H1 (cell line): ENCODE measurements around the gene FGFBP2. TPM values are rescaled to one million over a fixed set of nuclear protein-coding genes. Genes with fewer than 3 reads are reported as not detected.

Experiments
- CTCF ChIA-PET: fragments of 300-600 bp; sonication (Branson Sonifier 250); formaldehyde crosslinking; loops from one replicate; lab custom pipeline; 2021; ENCODE audit not compliant: partially characterized antibody; lab: Charles Lee
- POLR2A ChIA-PET: fragments of 300-600 bp; sonication (Branson Sonifier 250); formaldehyde crosslinking; loops from one replicate; lab custom pipeline; 2021; ENCODE audit warnings: inconsistent platforms; ENCODE audit not compliant: partially characterized antibody; lab: Charles Lee
- DNase-seq, 2 experiments: peaks; one replicate each; pipeline versions ENCODE4 v3.0.0 to v3.0.0-alpha.2; 2010 to 2022; ENCODE audit warnings: low spot score in 2 of 2, low read depth in 1 of 2, mixed read lengths in 1 of 2
- FAIRE-seq: peaks from 2 replicates; lab custom pipeline; 2011; peaks lifted over from hg19 to GRCh38; lab: Jason Lieb, UNC
- H2AFZ ChIP-seq: 2 replicates; pipeline ENCODE4 v1.8.1; 2012; ENCODE audit warnings: low read length, inconsistent platforms
- H2AK5ac ChIP-seq: 2 replicates; pipeline ENCODE4 v1.6.1; 2013; ENCODE audit warnings: low read depth, low read length
- H2BK120ac ChIP-seq: replicated peaks from 2 replicates; pipeline ENCODE3; 2013; ENCODE audit warnings: low read depth, low read length, inconsistent platforms
- H2BK12ac ChIP-seq: 2 replicates; pipeline ENCODE4 v1.6.1; 2013; ENCODE audit warnings: low read depth, low read length
- H2BK15ac ChIP-seq: 2 replicates; pipeline ENCODE4 v1.6.1; 2013; ENCODE audit warnings: low read length
- H2BK20ac ChIP-seq: 2 replicates; pipeline ENCODE4 v1.6.1; 2013; ENCODE audit warnings: low read length
- H2BK5ac ChIP-seq: 2 replicates; pipeline ENCODE4 v1.6.1; 2013; ENCODE audit warnings: low read depth, low read length
- H3K14ac ChIP-seq: 2 replicates; pipeline ENCODE4 v1.6.1; 2013; ENCODE audit warnings: inconsistent platforms; ENCODE audit not compliant: insufficient read length
- H3K18ac ChIP-seq: 2 replicates; pipeline ENCODE4 v1.6.1; 2013; ENCODE audit warnings: low read length; ENCODE audit errors: extremely low read depth
- H3K23ac ChIP-seq: 2 replicates; pipeline ENCODE4 v1.6.1; 2013; ENCODE audit warnings: inconsistent platforms; ENCODE audit not compliant: insufficient read length
- H3K23me2 ChIP-seq: 2 replicates; pipeline ENCODE4 v1.6.1; 2013; ENCODE audit warnings: low read depth, low read length
- H3K27ac ChIP-seq: 2 replicates; pipeline ENCODE4 v1.6.1; 2011; ENCODE audit warnings: low read depth, low read length, inconsistent platforms
- H3K27me3 ChIP-seq, 4 experiments: replicated peaks in 1 of 4; 1 replicate in 1 of 4; 2 replicates in 3 of 4; pipeline versions ENCODE4 v1.6.1 to v1.8.1; 2011 to 2013; ENCODE audit warnings: low read length in 3 of 4, mild to moderate bottlenecking in 3 of 4, inconsistent platforms in 2 of 4, mixed read lengths in 2 of 4, moderate library complexity in 1 of 4; ENCODE audit not compliant: control insufficient read depth in 3 of 4, insufficient read depth in 3 of 4; ENCODE audit errors: extremely low read depth in 1 of 4
- H3K36me3 ChIP-seq, 4 experiments: 2 replicates each; pipeline versions ENCODE4 v1.6.1 to v1.8.1; 2011 to 2013; ENCODE audit warnings: mild to moderate bottlenecking in 4 of 4, low read length in 3 of 4, moderate library complexity in 2 of 4, control low read depth in 1 of 4, inconsistent platforms in 1 of 4; ENCODE audit not compliant: insufficient read depth in 4 of 4, control insufficient read depth in 2 of 4
- H3K4ac ChIP-seq: replicated peaks from 2 replicates; pipeline ENCODE3; 2013; ENCODE audit warnings: low read length, low read depth, mixed read lengths, inconsistent platforms; ENCODE audit not compliant: insufficient read length
- H3K4me1 ChIP-seq, 4 experiments: replicated peaks in 1 of 4; 1 replicate in 1 of 4; 2 replicates in 3 of 4; pipeline versions ENCODE4 v1.6.1 to v1.8.1; 2011 to 2013; ENCODE audit warnings: low read length in 3 of 4, inconsistent platforms in 2 of 4, mixed read lengths in 1 of 4; ENCODE audit not compliant: insufficient read depth in 4 of 4, control insufficient read depth in 3 of 4
- H3K4me2 ChIP-seq, 2 experiments: 2 replicates each; pipeline versions ENCODE4 v1.6.1 to v1.8.1; 2011 to 2013; ENCODE audit warnings: low read depth in 2 of 2, low read length in 2 of 2, control low read depth in 1 of 2, inconsistent platforms in 1 of 2, mild to moderate bottlenecking in 1 of 2; ENCODE audit not compliant: insufficient read depth in 1 of 2
- H3K4me3 ChIP-seq, 4 experiments: fragments of 200-600, 300-600 bp in 1 of 4; sonication (generic), shearing (Covaris generic), sonication (Bioruptor Twin) in 1 of 4; 2 replicates each; pipeline versions ENCODE4 v1.5.1 to v1.8.1; 2011 to 2016; ENCODE audit warnings: low read length in 4 of 4, low read depth in 3 of 4, control low read depth in 2 of 4, inconsistent platforms in 2 of 4, mild to moderate bottlenecking in 2 of 4, mixed read lengths in 1 of 4, moderate library complexity in 1 of 4; ENCODE audit not compliant: insufficient read depth in 2 of 4; ENCODE audit errors: extremely low read depth in 1 of 4
- H3K56ac ChIP-seq: replicated peaks from 2 replicates; pipeline ENCODE3; 2013; ENCODE audit warnings: low read depth, mild to moderate bottlenecking, mixed read lengths, low read length, inconsistent platforms; ENCODE audit not compliant: insufficient read length
- H3K79me1 ChIP-seq: 2 replicates; pipeline ENCODE4 v1.6.1; 2013; ENCODE audit warnings: low read depth, low read length, control low read depth
- H3K79me2 ChIP-seq, 2 experiments: 2 replicates each; pipeline versions ENCODE4 v1.6.1 to v1.8.1; 2012 to 2013; ENCODE audit warnings: low read length in 2 of 2, mild to moderate bottlenecking in 2 of 2, inconsistent platforms in 1 of 2; ENCODE audit not compliant: insufficient read depth in 2 of 2, control insufficient read depth in 1 of 2
- H3K9ac ChIP-seq, 4 experiments: replicated peaks in 1 of 4; 1 replicate in 1 of 4; 2 replicates in 3 of 4; pipeline versions ENCODE4 v1.6.1 to v1.8.1; 2011 to 2013; ENCODE audit warnings: low read depth in 3 of 4, low read length in 3 of 4, control low read depth in 2 of 4, mild to moderate bottlenecking in 2 of 4, moderate library complexity in 2 of 4, inconsistent platforms in 1 of 4; ENCODE audit errors: extremely low read depth in 1 of 4
- H3K9me3 ChIP-seq, 2 experiments: 2 replicates each; pipeline versions ENCODE4 v1.6.1 to v1.8.1; 2012 to 2013; ENCODE audit warnings: mild to moderate bottlenecking in 2 of 2, moderate library complexity in 2 of 2, control low read depth in 1 of 2, inconsistent platforms in 1 of 2, low read depth in 1 of 2, low read length in 1 of 2, mixed read lengths in 1 of 2; ENCODE audit not compliant: insufficient read depth in 2 of 2
- H4K20me1 ChIP-seq, 2 experiments: replicated peaks in 1 of 2; 2 replicates each; pipeline versions ENCODE3 to v1.8.1; 2011 to 2013; ENCODE audit warnings: inconsistent platforms in 2 of 2, low read length in 2 of 2, mild to moderate bottlenecking in 1 of 2; ENCODE audit not compliant: insufficient read depth in 2 of 2, control insufficient read depth in 1 of 2
- H4K5ac ChIP-seq: 2 replicates; pipeline ENCODE4 v1.6.1; 2013; ENCODE audit warnings: low read length, low read depth, mixed read lengths, inconsistent platforms; ENCODE audit not compliant: insufficient read length
- H4K8ac ChIP-seq: 2 replicates; pipeline ENCODE4 v1.8.0; 2013; ENCODE audit warnings: mild to moderate bottlenecking, moderate library complexity, low read length, inconsistent platforms; ENCODE audit not compliant: insufficient read depth; ENCODE audit errors: extremely low read depth
- H4K91ac ChIP-seq: replicated peaks from 2 replicates; pipeline ENCODE3; 2013; ENCODE audit warnings: low read length, mixed read lengths, inconsistent platforms; ENCODE audit not compliant: insufficient read length
- EZH2 ChIP-seq: fragments of 200-600 bp; sonication (generic); IDR thresholded peaks from 2 replicates; pipeline ENCODE4 v1.7.1; 2012; ENCODE audit warnings: low read depth, mild to moderate bottlenecking, moderate library complexity, low read length, inconsistent platforms; ENCODE audit not compliant: severe bottlenecking
- JUN ChIP-seq: IDR thresholded peaks from 2 replicates; pipeline ENCODE4 v1.6.1; 2011; ENCODE audit warnings: low read depth, mild to moderate bottlenecking, improper control_type of control experiment, low read length
- RAD21 ChIP-seq, 2 experiments: IDR thresholded peaks in 1 of 2; conservative IDR thresholded peaks in 1 of 2; 2 replicates each; pipeline ENCODE4 v1.6.1; 2011; ENCODE audit warnings: low read depth in 2 of 2, low read length in 2 of 2, improper control_type of control experiment in 1 of 2, inconsistent platforms in 1 of 2, mild to moderate bottlenecking in 1 of 2, moderate library complexity in 1 of 2
- SAP30 ChIP-seq: fragments of 300-600 bp; sonication (generic); IDR thresholded peaks from 2 replicates; pipeline ENCODE4 v1.7.1; 2012; ENCODE audit warnings: low read length, moderate library complexity, mild to moderate bottlenecking, inconsistent platforms; ENCODE audit not compliant: insufficient read depth, insufficient replicate concordance
- SIN3A ChIP-seq, 2 experiments: IDR thresholded peaks in 1 of 2; conservative IDR thresholded peaks in 1 of 2; 2 replicates each; pipeline ENCODE4 v1.6.1; 2011 to 2012; ENCODE audit warnings: low read length in 2 of 2, improper control_type of control experiment in 1 of 2, low read depth in 1 of 2, mild to moderate bottlenecking in 1 of 2
- WGBS, 2 experiments: shearing (Covaris generic) in 1 of 2; methylation state at CpG; one replicate each; pipeline versions ENCODE4 v1.1.6 to v1.1.7; 2013 to 2015; ENCODE audit warnings: low lambda C conversion rate in 2 of 2, mixed read lengths in 2 of 2, inconsistent platforms in 1 of 2, low coverage in 1 of 2, missing lambda C conversion rate in 1 of 2; ENCODE audit not compliant: insufficient replicate concordance in 2 of 2, insufficient coverage in 1 of 2, insufficient read length in 1 of 2; ENCODE audit errors: extremely low coverage in 1 of 2, missing lambda C conversion rate in 1 of 2; 5-methylcytosine and 5-hydroxymethylcytosine counted together
- polyA plus RNA-seq, 7 experiments: library from polyadenylated mRNA; depleted of rRNA in 3 of 7; stranded (reverse) in 5 of 7; unstranded in 2 of 7; fragments of >200 nt in 5 of 7; fragments of 200-250 nt in 2 of 7; gene quantifications; 1 replicate in 5 of 7; 2 replicates in 1 of 7; 4 replicates in 1 of 7; pipeline versions ENCODE4 v1.2.1 to v1.2.3, GENCODE V29; 2011 to 2013; ENCODE audit warnings: missing spikeins in 2 of 7, mixed read lengths in 2 of 7
- total RNA-seq: library from RNA; stranded (reverse); fragmentation: NEBNext Ultra II Directional; extraction: Animal tissue kit (Norgen Biotek cat#: 25700); gene quantifications from 2 replicates; pipeline ENCODE4 v1.2.1, GENCODE V29; 2021
- TF ChIP-seq, protein P1 (sequence below): IDR thresholded peaks from 2 replicates; pipeline ENCODE4 v1.6.1; 2012; ENCODE audit warnings: inconsistent platforms

The FGFBP2 gene
- total and polyA plus RNA-seq, 2 of the 8 experiments (the other 6 are each of a cell fraction or from before 2014, with no cell fraction given), result 0.15 TPM; not detected in 1

DNA sequence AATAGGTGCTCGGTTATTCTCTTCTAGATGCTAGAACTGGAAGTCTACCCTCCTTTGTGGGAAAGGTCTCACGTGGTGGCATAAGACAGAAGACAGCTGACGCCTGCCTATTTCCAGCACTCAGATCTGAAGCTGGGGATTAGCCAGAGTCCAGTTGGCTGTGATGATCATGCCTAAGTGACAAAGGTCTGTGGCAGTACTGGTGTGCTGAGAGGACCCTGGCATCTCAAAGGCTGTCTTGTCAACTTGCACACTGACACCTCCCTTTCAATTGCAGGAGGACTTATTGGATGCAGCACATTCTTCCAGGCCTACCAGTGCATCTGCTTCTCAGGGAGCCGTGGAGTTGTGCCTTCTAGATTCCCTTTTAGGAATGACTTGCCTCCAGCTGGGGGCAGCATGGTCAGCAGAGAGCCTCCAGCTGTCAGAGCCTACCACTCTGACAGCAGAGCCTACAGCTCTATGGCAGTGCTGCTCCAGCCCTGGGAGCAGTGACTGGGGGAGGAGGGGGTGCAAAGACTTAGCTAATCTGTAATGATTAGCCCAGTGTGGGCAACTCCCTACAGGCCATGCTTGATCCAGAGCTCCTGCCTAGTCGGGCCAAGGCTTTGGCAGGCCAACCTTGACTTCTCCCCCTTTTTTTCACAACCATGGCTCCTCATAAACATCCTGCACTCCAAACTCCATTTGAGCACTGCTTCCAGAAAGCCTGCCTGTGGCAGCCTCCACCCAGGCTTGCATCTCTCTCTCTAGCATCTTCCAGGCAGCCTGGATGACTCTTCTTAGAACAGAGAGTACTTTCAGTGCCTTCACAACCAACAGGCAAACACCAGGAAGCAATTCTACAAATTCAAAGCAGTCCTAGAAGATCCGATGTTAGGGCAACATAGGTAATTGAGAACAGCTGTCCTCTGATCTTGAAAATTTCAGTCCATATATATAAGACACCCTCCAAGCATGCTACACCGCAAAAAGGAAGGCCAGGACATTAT lies 13.8 kb upstream of the FGFBP2 start:
- peaks cover 0 to 19% (median 11%) of the 10 kb centered on the region in 4 experiments; a peak in 6 of 8 replicates for H3K36me3 ChIP-seq
- ChIA-PET POLR2A (interaction anchor here (1.5 kb wide), 1 partner anchor 19 kb away, joined by 3 read pairs; no protein-coding TSS in a partner anchor), CTCF (interaction anchor here (0.9 to 4.5 kb wide), 13 partner anchors 10 to 171 kb away, joined by 3 to 36 read pairs (median 7); partner anchors contain the start of gene FGFBP2)
- H4K8ac ChIP-seq, result no peak overlapping the region
- no peak overlapping the region for H2BK15ac ChIP-seq
- no peak overlapping the region for H3K23ac ChIP-seq
- H3K9me3 ChIP-seq, result no peaks in the 10 kb centered on the region
- no peaks in the 10 kb centered on the region for H3K4me1 ChIP-seq
- no peak overlapping the region for H3K4me2 ChIP-seq
- DNase-seq (no peak), FAIRE-seq (no peak)
- no peak overlapping the region for H2AK5ac ChIP-seq
- no peaks in the 10 kb centered on the region for H3K79me1 ChIP-seq
- no peaks in the 10 kb centered on the region for H3K79me2 ChIP-seq
- no peak overlapping the region for H4K5ac ChIP-seq
- H3K23me2 ChIP-seq, result no peaks in the 10 kb centered on the region
- H3K27me3 ChIP-seq, result no peaks in the 10 kb centered on the region
- H3K4ac ChIP-seq, result no peak overlapping the region
- no peak overlapping the region for H2BK12ac ChIP-seq
- H2BK5ac ChIP-seq, result no peak overlapping the region
- H2BK20ac ChIP-seq, result no peak overlapping the region
- H3K9ac ChIP-seq, result no peak overlapping the region
- H3K14ac ChIP-seq, result no peak overlapping the region
- H4K91ac ChIP-seq, result no peak overlapping the region
- no peak overlapping the region for H2AFZ ChIP-seq
- H3K18ac ChIP-seq, result no peak overlapping the region
- no peak overlapping the region for H3K27ac ChIP-seq
- peaks cover 0 to 3% of the 10 kb centered on the region in 2 experiments for H4K20me1 ChIP-seq
- H2BK120ac ChIP-seq, result no peak overlapping the region
- H3K4me3 ChIP-seq, result no peak overlapping the region
- 89% methylated on average over 7 of the region's 7 CpGs; no CpG with 5 or more reads in 1 of the 2 experiments for WGBS, 2 experiments
- H3K56ac ChIP-seq, result no peak overlapping the region
- TF ChIP-seq EZH2 (no peak), JUN (no peak), RAD21 (IDR thresholded peaks at IDR 0.05 in 1 of 2, conservative IDR thresholded peaks at IDR 0.05 in 1 of 2; ENCODE audit: low read depth in 2 of 2, low read length in 2 of 2) (peak in 1 of 2 experiments; percentile 41; a peak in 2 of 4 replicates), SAP30 (peak; percentile 56), SIN3A (conservative IDR thresholded peaks at IDR 0.05 in 1 of 2, IDR thresholded peaks at IDR 0.05 in 1 of 2; ENCODE audit: low read depth in 1 of 2, low read length in 2 of 2) (peak; percentile 54 to 80; a peak in 1 of 4 replicates)
- TF ChIP-seq, protein P1, sequence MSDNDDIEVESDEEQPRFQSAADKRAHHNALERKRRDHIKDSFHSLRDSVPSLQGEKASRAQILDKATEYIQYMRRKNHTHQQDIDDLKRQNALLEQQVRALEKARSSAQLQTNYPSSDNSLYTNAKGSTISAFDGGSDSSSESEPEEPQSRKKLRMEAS, result peak; percentile 47; the same call in 1 of the 2 replicates
